Heart left ventricle (tissue), 16 donors: ENCODE data around the gene PLEKHM2. TPM values are rescaled to one million over a fixed set of nuclear protein-coding genes. Genes with fewer than 3 reads are reported as not detected.

Source experiments
- ATAC-seq, 4 donors: fragments of 200-7000 bp; cut with Tn5 transposase; one replicate each; pipeline ENCODE4 v1.9.1; 2020 to 2022; ENCODE audit warnings: moderate library complexity in 4 of 4, mild to moderate bottlenecking in 3 of 4, moderate number of reproducible peaks in 1 of 4
- DNase-seq, 5 donors: peaks; one replicate each; pipeline ENCODE4 v3.0.0-alpha.2; 2020
- H3K27ac ChIP-seq, 12 donors: fragments of 200-600 bp; sonication (generic) in 4 of 12; one replicate each; pipeline versions ENCODE4 v1.5.0 to v1.8.0; 2016 to 2022; ENCODE audit warnings: mild to moderate bottlenecking in 2 of 12
- H3K27me3 ChIP-seq, 9 donors: fragments of 200-600 bp; sonication (generic) in 2 of 9; one replicate each; pipeline versions ENCODE4 v1.5.1 to v1.8.0; 2016 to 2022; ENCODE audit warnings: mild to moderate bottlenecking in 3 of 9
- H3K36me3 ChIP-seq, 9 donors: fragments of 200-600 bp; sonication (generic) in 2 of 9; one replicate each; pipeline versions ENCODE4 v1.5.0 to v1.8.0; 2018 to 2022; ENCODE audit warnings: mild to moderate bottlenecking in 2 of 9
- H3K4me1 ChIP-seq, 12 donors: fragments of 200-600 bp; sonication (generic) in 4 of 12; one replicate each; pipeline versions ENCODE4 v1.5.0 to v1.8.0; 2016 to 2022; ENCODE audit warnings: mild to moderate bottlenecking in 3 of 12
- H3K4me3 ChIP-seq, 12 donors: fragments of 200-600 bp; sonication (generic) in 4 of 12; one replicate each; pipeline versions ENCODE4 v1.5.0 to v1.8.0; 2017 to 2022; ENCODE audit warnings: mild to moderate bottlenecking in 9 of 12, moderate library complexity in 4 of 12
- H3K9me3 ChIP-seq, 12 donors: fragments of 200-600 bp; sonication (generic) in 4 of 12; one replicate each; pipeline versions ENCODE4 v1.5.0 to v1.8.0; 2016 to 2022; ENCODE audit warnings: mild to moderate bottlenecking in 1 of 12
- POLR2A ChIP-seq, 2 donors: fragments of 450-650 bp; IDR thresholded peaks; one replicate each; pipeline ENCODE4 v1.6.1; 2017; ENCODE audit warnings: antibody characterized with exemption in 2 of 2, mild to moderate bottlenecking in 2 of 2, moderate library complexity in 2 of 2
- WGBS, 4 donors: extraction: QIAGEN DNeasy Blood & Tissue Kit in 2 of 4; methylation state at CpG; one replicate each; pipeline versions ENCODE4 v1.1.5 to v1.1.7; 2013 to 2018; 5-methylcytosine and 5-hydroxymethylcytosine counted together
- intact Hi-C, 10 donors: fragments of 100-400 bp; cut with DNase I; formaldehyde crosslinking; loops; one replicate each; pipeline versions ENCODE4 v1.11.1 to v1.14.2; 2022
- polyA plus RNA-seq, 2 donors: library from polyadenylated mRNA; stranded (reverse); fragments of 200-250 nt; gene quantifications; one replicate each; pipeline ENCODE4 v1.2.3, GENCODE V29; 2013
- total RNA-seq, 9 donors: library from RNA; depleted of rRNA in 2 of 9; stranded (reverse); fragments of >200 nt in 2 of 9; fragmentation: NEBNext Ultra II Directional in 3 of 9; extraction: Animal tissue kit (Norgen Biotek cat#: 25700) in 3 of 9; gene quantifications; one replicate each; pipeline versions ENCODE4 v1.1.0 to v1.2.4, GENCODE V29; 2016 to 2023
- TF ChIP-seq, protein P1 (sequence below), 12 donors: fragments of 200-600 bp; sonication (generic) in 4 of 12; IDR thresholded peaks; one replicate each; pipeline versions ENCODE4 v1.5.0 to v1.8.0; 2018 to 2022; ENCODE audit warnings: antibody characterized with exemption in 12 of 12, mild to moderate bottlenecking in 5 of 12
- donor health status: ischemic (EF 13 %, LVEDD 7.1; RV severe dilation, severe dysfunction).
- donor health status: healthy with polysubstance abuse.
- donor health status: DM: no; HTN: yes; CAD: no.
- donor health status: DM: no; HTN: no; CAD: no.
- donor health status: ischemic (EF 25% LVEDD 6.9; RV normal size, moderate dysfunction).
- donor health status: ischemic (EF 25% LVEDD 5.7; RV mildly dilated, moderate dysfunction).
- donor health status: healthy.
- donor health status: DM: yes; HTN: yes; CAD: no.
- donor health status: ischemic (EF 35%, LVEDD 5.7; RV mildly dilated, moderate dysfunction).
- donor health status: nonischemic (EF 11% LVEDD 7.7; RV severe dilation, severe dysfunction).
- donor health status: DM: yes; HTN: yes; CAD: no.
- donor health status: PGD.
- donor health status: ischemic (EF 29% LVEDD 5.4; RV normal size, mild dysfunction).
- donor health status: nonischemic (EF 23%, LVEDD 6.1; RV moderate dilation, normal function).

The PLEKHM2 gene
- total and polyA plus RNA-seq, 11 donors = 69.9 to 150 (median 84.4) TPM

DNA sequence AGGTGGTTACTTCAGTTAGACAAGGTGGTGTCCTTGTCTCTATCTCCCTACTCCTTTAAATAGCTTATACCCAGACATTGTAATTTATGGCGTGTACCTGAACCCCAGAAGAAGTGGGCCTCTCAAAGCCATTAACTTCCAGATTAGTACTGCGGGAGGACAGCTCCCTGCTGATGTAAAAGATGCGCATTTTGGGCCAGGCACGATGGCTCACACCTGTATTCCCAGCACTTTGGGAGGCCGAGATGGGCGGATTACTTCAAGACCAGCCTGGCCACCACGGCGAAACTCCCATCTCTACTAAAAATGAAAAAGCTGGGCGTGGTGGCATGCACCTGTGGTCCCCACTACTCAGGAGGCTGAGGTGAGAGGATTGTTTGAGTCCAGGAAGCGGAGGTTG lies 15.0 kb upstream of the PLEKHM2 start:
- ATAC-seq = no peak
- Histone ChIP-seq H3K4me3 (no peak overlapping the region), H3K4me1 (peaks cover 0 to 14% (median 0%) of the 10 kb centered on the region in 12 donors), H3K27me3 (no peaks in the 10 kb centered on the region), H3K9me3 (no peaks in the 10 kb centered on the region), H3K36me3 (no peaks in the 10 kb centered on the region), H3K27ac (no peak overlapping the region)
- WGBS, 4 donors = 90 to 95% (median 92%) methylated on average over 10 of the region's 10 CpGs
- DNase-seq = no peak
- intact Hi-C loops = no loop called here
- no peak for TF ChIP-seq POLR2A (IDR thresholded peaks at IDR 0.05)
- TF ChIP-seq, protein P1, sequence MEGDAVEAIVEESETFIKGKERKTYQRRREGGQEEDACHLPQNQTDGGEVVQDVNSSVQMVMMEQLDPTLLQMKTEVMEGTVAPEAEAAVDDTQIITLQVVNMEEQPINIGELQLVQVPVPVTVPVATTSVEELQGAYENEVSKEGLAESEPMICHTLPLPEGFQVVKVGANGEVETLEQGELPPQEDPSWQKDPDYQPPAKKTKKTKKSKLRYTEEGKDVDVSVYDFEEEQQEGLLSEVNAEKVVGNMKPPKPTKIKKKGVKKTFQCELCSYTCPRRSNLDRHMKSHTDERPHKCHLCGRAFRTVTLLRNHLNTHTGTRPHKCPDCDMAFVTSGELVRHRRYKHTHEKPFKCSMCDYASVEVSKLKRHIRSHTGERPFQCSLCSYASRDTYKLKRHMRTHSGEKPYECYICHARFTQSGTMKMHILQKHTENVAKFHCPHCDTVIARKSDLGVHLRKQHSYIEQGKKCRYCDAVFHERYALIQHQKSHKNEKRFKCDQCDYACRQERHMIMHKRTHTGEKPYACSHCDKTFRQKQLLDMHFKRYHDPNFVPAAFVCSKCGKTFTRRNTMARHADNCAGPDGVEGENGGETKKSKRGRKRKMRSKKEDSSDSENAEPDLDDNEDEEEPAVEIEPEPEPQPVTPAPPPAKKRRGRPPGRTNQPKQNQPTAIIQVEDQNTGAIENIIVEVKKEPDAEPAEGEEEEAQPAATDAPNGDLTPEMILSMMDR (IDR thresholded peaks at IDR 0.05) = no peak

DNA sequence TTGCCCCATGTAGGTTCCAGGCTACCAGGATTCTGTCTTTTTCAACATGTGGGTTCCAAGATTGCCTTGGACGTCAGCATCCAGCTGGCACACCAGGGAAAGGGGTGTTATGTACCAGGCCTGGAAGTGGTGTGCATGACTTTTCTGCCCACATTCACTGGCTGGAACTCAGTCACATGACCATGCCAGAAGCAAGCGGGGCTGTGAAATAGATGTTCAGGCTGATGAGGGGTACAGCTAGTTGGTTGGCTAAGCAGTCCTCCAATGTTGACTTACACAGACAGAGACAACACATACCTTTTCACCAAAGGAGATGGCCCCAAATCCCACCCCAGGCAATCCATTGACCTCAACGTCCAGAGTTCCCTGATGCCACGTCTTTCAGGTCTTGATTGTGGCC lies 14.3 kb upstream of the PLEKHM2 start:
- 63 to 78% (median 77%) methylated on average over 4 of the region's 4 CpGs for WGBS, 4 donors
- Histone ChIP-seq H3K9me3 (no peaks in the 10 kb centered on the region), H3K27ac (no peak overlapping the region), H3K4me1 (peaks cover 0 to 14% (median 0%) of the 10 kb centered on the region in 12 donors), H3K36me3 (no peaks in the 10 kb centered on the region), H3K27me3 (no peaks in the 10 kb centered on the region), H3K4me3 (no peak overlapping the region)
- DNase-seq (no peak), ATAC-seq (no peak)
- intact Hi-C loops = no loop called here
- no peak for TF ChIP-seq POLR2A (IDR thresholded peaks at IDR 0.05)
- TF ChIP-seq, protein P1 (IDR thresholded peaks at IDR 0.05) = no peak

DNA sequence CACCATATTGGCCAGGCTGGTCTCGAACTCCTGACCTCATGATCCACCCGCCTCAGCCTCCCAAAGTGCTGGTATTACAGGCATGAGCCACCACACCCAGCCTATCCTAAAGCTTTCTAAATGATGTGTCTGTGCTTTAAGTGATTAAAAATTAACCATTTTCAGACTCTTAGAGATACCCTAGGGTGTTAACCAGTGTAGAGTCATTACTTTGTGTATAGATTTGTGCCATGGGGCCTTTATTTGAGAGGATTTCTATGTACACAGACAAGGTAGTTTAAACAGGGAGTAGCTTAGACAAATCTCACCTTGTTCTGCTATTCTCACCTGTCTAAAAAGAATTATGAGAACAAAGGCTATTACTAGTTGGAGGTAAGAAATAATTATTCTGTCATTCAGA lies 12.7 kb upstream of the PLEKHM2 start:
- WGBS, 4 donors = 95 to 100% (median 96%) methylated on average over 2 of the region's 2 CpGs
- H3K36me3 ChIP-seq = no peaks in the 10 kb centered on the region
- H3K27ac ChIP-seq = no peak overlapping the region
- H3K4me3 ChIP-seq = no peak overlapping the region
- H3K27me3 ChIP-seq = no peaks in the 10 kb centered on the region
- ATAC-seq = no peak
- intact Hi-C loops = no loop called here
- no peak for DNase-seq
- TF ChIP-seq POLR2A (IDR thresholded peaks at IDR 0.05) = no peak
- TF ChIP-seq, protein P1 (IDR thresholded peaks at IDR 0.05) = no peak
- no peaks in the 10 kb centered on the region for H3K9me3 ChIP-seq
- peaks cover 0 to 22% (median 0%) of the 10 kb centered on the region in 12 donors for H3K4me1 ChIP-seq

DNA sequence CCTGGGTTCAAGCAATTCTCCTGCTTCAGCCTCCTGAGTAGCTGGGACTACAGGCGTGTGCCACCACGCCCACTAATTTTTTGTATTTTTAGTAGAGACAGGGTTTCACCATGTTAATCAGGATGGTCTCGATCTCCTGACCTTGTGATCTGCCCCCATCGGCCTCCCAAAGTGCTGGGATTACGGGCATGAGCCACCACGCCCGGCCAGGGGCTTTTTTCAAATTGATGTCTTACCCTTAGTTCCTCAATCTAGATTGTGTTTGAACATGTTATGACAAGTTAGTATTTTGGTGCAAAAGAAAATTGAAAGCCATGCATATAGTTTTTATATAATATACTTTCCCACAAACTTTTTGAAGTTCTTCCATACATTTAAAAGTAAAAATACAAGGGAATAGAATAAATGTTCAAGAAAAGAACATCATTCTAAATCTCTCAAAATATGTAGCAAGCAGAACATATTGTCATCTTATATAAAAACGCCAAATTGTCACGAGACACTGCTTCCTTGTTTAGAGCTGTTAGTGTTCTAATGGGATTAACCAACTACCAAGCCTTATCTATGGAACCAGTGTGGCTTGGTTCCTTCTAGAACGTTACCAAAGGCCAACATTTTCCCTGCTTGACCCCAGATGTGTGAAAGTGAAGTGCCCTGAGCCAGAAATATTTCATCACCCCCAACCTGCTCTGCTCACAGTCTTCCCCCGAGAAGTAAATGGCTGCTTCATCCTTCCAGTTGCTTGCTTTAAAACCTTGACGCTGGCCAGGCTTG lies 9.5 kb upstream of the PLEKHM2 start:
- Histone ChIP-seq H3K36me3 (no peaks in the 10 kb centered on the region), H3K4me3 (no peak overlapping the region), H3K4me1 (peaks cover 0 to 19% (median 0%) of the 10 kb centered on the region in 12 donors), H3K27ac (peak overlapping the region in 1 of 12 donors; percentile 24), H3K27me3 (no peaks in the 10 kb centered on the region), H3K9me3 (no peaks in the 10 kb centered on the region)
- no peak for DNase-seq
- 71 to 85% (median 75%) methylated on average over 12 of the region's 12 CpGs for WGBS, 4 donors
- intact Hi-C loops = no loop called here
- ATAC-seq = no peak
- TF ChIP-seq, protein P1 (IDR thresholded peaks at IDR 0.05) = no peak
- TF ChIP-seq POLR2A (IDR thresholded peaks at IDR 0.05) = no peak
